Caco-2 (cell line): ENCODE measurements around the gene DGKK. TPM values are rescaled to one million over a fixed set of nuclear protein-coding genes. Genes with fewer than 3 reads are reported as not detected.

ENCODE experiments used
- Bru-seq: library from RNA; stranded (reverse); fragments of 400-500 nt; gene quantifications from one replicate; lab custom pipeline; 2021; lab: Mats Ljungman, UMichigan
- BruChase-seq, 2 experiments: library from RNA; stranded (reverse); fragments of 400-500 nt; gene quantifications; one replicate each; lab custom pipeline; 2021; lab: Mats Ljungman, UMichigan
- BruUV-seq: library from RNA; stranded (reverse); fragments of 400-500 nt; replicated peaks from 2 replicates; lab custom pipeline; 2021; lab: Mats Ljungman, UMichigan
- CTCF ChIA-PET: fragments of 300-600 bp; sonication (Branson Sonifier 250); formaldehyde crosslinking; loops from one replicate; lab custom pipeline; 2022; ENCODE audit warnings: antibody characterized with exemption; lab: Charles Lee
- POLR2A ChIA-PET: fragments of 300-600 bp; sonication (Branson Sonifier 250); formaldehyde crosslinking; loops from one replicate; lab custom pipeline; 2022; ENCODE audit warnings: antibody characterized with exemption; lab: Charles Lee
- DNase-seq, 2 experiments: peaks; one replicate each; pipeline versions ENCODE4 v3.0.0 to v3.0.0-alpha.2; 2020 to 2022
- H3K27me3 ChIP-seq: replicated peaks from 2 replicates; pipeline ENCODE4 v1.6.0; 2011; ENCODE audit warnings: low read length; ENCODE audit not compliant: control insufficient read depth, insufficient read depth
- H3K36me3 ChIP-seq: 2 replicates; pipeline ENCODE4 v1.5.1; 2011; ENCODE audit warnings: low read length; ENCODE audit not compliant: control insufficient read depth, insufficient read depth
- H3K4me1 ChIP-seq: fragments of 250-450 bp; sonication (Bioruptor Pico); 2 replicates; pipeline ENCODE4 v1.5.1; 2020; ENCODE audit warnings: mild to moderate bottlenecking
- H3K4me3 ChIP-seq: 2 replicates; pipeline ENCODE4 v1.5.1; 2011; ENCODE audit warnings: low read depth, mild to moderate bottlenecking, control low read depth, low read length
- H3K9me3 ChIP-seq: fragments of 250-450 bp; sonication (Bioruptor Pico); 2 replicates; pipeline ENCODE4 v1.5.1; 2020; ENCODE audit warnings: mild to moderate bottlenecking, moderate library complexity
- H3K27ac Mint-ChIP-seq: one replicate; pipeline ENCODE4 v1.8.0; 2022; ENCODE audit warnings: mixed read lengths; ENCODE audit not compliant: unreplicated experiment
- H3K27me3 Mint-ChIP-seq: one replicate; pipeline ENCODE4 v1.8.0; 2022; ENCODE audit warnings: mixed read lengths; ENCODE audit not compliant: insufficient read depth, unreplicated experiment
- H3K36me3 Mint-ChIP-seq: one replicate; pipeline ENCODE4 v1.8.0; 2022; ENCODE audit warnings: mild to moderate bottlenecking, mixed read lengths; ENCODE audit not compliant: insufficient read depth, unreplicated experiment
- H3K4me1 Mint-ChIP-seq: one replicate; pipeline ENCODE4 v1.8.0; 2022; ENCODE audit warnings: low read depth, mixed read lengths; ENCODE audit not compliant: unreplicated experiment
- H3K4me3 Mint-ChIP-seq: one replicate; pipeline ENCODE4 v1.8.0; 2022; ENCODE audit warnings: mild to moderate bottlenecking, moderate library complexity, mixed read lengths; ENCODE audit not compliant: unreplicated experiment
- H3K9me3 Mint-ChIP-seq: one replicate; pipeline ENCODE4 v1.8.0; 2022; ENCODE audit warnings: mixed read lengths; ENCODE audit not compliant: unreplicated experiment
- intact Hi-C: fragments of 100-400 bp; cut with micrococcal nuclease; formaldehyde crosslinking; loops from one replicate; pipeline ENCODE4 v1.10.0; 2022; ENCODE audit not compliant: unreplicated experiment
- long read RNA-seq: library from polyadenylated mRNA; stranded (forward); transcript quantifications from one replicate; pipeline ENCODE4 v2.0.0, GENCODE V29; 2022
- total RNA-seq: library from RNA; stranded (reverse); gene quantifications from 2 replicates; pipeline ENCODE4 v1.2.3, GENCODE V29; 2022
- TF ChIP-seq, protein P1 (sequence below), 2 experiments: fragments of 200-600 bp in 1 of 2; IDR thresholded peaks; 1 replicate in 1 of 2; 2 replicates in 1 of 2; pipeline versions ENCODE4 v1.5.1 to v1.8.0; 2011 to 2022; ENCODE audit warnings: antibody characterized with exemption in 1 of 2, control low read depth in 1 of 2, inconsistent platforms in 1 of 2, low read depth in 1 of 2, low read length in 1 of 2, mild to moderate bottlenecking in 1 of 2, moderate library complexity in 1 of 2; ENCODE audit not compliant: insufficient read depth in 1 of 2, severe bottlenecking in 1 of 2, unreplicated experiment in 1 of 2

DGKK gene, protein sequence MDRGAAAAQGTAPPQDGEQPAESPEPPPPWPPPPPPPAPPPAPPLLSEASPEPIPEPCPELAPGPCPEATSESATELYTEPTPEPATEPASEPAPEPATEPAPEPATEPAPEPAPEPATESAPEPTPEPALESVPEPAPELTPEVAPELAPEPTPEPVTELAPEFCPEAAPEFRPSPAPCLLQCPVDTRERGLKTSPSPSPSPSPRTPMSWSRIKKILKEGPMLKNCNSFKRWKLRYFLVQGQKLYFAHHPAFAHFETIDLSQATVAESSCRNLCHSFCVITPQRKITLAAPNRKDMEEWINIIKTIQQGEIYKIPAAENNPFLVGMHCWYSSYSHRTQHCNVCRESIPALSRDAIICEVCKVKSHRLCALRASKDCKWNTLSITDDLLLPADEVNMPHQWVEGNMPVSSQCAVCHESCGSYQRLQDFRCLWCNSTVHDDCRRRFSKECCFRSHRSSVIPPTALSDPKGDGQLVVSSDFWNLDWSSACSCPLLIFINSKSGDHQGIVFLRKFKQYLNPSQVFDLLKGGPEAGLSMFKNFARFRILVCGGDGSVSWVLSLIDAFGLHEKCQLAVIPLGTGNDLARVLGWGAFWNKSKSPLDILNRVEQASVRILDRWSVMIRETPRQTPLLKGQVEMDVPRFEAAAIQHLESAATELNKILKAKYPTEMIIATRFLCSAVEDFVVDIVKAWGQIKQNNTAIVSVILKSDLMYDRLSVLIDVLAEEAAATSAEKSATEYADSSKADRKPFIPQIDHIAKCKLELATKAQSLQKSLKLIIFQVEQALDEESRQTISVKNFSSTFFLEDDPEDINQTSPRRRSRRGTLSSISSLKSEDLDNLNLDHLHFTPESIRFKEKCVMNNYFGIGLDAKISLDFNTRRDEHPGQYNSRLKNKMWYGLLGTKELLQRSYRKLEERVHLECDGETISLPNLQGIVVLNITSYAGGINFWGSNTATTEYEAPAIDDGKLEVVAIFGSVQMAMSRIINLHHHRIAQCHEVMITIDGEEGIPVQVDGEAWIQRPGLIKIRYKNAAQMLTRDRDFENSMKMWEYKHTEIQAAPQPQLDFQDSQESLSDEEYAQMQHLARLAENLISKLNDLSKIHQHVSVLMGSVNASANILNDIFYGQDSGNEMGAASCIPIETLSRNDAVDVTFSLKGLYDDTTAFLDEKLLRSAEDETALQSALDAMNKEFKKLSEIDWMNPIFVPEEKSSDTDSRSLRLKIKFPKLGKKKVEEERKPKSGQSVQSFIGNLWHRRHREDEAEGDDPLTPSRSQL
- total RNA-seq = 2.5 and 3.7 TPM in 2 replicates
- percentile 40 among the genes with signal in this experiment for Bru-seq, nascent RNA
- BruChase-seq, experiment 1, labeled RNA remaining after a 2-hour chase = percentile 39 among the genes with signal in this experiment
- BruChase-seq, experiment 2, labeled RNA remaining after a 6-hour chase = percentile 45 among the genes with signal in this experiment
- long read RNA-seq, full-length matches to known transcripts = 1 of 1 reads
- long read RNA-seq, partial matches to known transcripts = 0 of 1 reads
- long read RNA-seq, other reads (novel, unspliced or antisense) = 0 of 1 reads

DNA sequence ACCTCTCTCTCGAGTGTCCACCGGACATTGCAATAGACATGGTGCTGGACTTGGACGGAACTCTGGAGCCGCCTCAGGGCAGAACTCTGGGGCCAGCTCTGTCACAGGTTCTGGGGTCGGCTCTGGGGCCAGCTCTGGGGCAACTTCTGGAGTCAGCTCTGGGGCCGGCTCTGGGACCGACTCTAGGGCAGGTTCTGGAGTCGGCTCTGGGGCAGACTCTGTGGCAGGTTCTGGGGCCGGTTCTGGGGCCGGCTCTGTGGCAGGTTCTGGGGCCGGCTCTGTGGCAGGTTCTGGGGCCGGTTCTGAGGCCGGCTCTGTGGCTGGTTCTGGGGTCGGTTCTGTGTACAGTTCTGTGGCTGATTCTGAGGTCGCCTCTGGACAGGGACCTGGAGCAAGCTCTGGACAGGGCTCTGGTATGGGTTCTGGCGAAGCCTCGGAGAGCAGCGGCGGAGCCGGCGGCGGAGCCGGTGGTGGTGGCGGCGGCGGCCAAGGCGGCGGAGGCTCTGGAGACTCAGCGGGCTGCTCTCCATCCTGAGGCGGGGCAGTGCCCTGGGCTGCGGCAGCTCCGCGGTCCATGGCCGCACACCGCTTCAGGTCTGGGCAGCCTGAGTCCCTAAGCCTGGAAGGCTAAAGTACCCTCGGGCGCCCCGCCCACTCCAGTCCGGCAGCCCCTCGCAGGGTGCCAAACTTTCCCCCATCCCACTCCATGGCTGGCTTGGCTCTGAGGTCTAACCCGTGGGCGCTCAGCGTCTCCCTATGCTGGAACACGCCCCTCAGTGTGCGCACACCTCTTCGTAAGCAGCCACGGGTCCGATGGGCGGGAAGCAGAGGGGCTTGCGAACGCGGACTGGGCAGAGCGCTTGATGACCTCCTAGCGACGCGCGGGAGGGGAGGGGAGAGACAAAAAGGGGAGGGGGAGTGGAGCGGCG, at the start of gene DGKK:
Gene DGKK (minus strand): TSS at position 723 of the 929 bp plus-strand sequence. CDS start 147 bp downstream, at position 576.
- peak within 1 kb of the TSS; percentile 69 for H3K4me3 Mint-ChIP-seq
- H3K9me3 ChIP-seq = no peaks in the 10 kb centered on the region
- peaks cover 16% of the 10 kb centered on the region for H3K27me3 Mint-ChIP-seq
- ChIA-PET CTCF (interaction anchor here (1.2 kb wide), 1 partner anchor 110 kb away, joined by 3 read pairs; no protein-coding TSS in a partner anchor), POLR2A (no interaction called here)
- DNase-seq = peak; percentile 68 to 69
- intact Hi-C loops = loop anchor here (10.0 kb wide), 1 partner anchor 126 kb away; no protein-coding TSS in a partner anchor
- no TSS peak for BruUV-seq
- no peaks in the 10 kb centered on the region for H3K36me3 ChIP-seq
- H3K4me1 Mint-ChIP-seq = peaks cover 9% of the 10 kb centered on the region
- TF ChIP-seq, protein P1, sequence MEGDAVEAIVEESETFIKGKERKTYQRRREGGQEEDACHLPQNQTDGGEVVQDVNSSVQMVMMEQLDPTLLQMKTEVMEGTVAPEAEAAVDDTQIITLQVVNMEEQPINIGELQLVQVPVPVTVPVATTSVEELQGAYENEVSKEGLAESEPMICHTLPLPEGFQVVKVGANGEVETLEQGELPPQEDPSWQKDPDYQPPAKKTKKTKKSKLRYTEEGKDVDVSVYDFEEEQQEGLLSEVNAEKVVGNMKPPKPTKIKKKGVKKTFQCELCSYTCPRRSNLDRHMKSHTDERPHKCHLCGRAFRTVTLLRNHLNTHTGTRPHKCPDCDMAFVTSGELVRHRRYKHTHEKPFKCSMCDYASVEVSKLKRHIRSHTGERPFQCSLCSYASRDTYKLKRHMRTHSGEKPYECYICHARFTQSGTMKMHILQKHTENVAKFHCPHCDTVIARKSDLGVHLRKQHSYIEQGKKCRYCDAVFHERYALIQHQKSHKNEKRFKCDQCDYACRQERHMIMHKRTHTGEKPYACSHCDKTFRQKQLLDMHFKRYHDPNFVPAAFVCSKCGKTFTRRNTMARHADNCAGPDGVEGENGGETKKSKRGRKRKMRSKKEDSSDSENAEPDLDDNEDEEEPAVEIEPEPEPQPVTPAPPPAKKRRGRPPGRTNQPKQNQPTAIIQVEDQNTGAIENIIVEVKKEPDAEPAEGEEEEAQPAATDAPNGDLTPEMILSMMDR (IDR thresholded peaks at IDR 0.05; ENCODE audit: insufficient read depth in 1 of 2, low read depth in 1 of 2, low read length in 1 of 2, severe bottlenecking in 1 of 2, unreplicated experiment in 1 of 2) = no peak
- no peaks in the 10 kb centered on the region for H3K9me3 Mint-ChIP-seq
- peak within 1 kb of the TSS; percentile 43 for H3K4me3 ChIP-seq
- no peak within 1 kb of the TSS for H3K27ac Mint-ChIP-seq
- no peaks in the 10 kb centered on the region for H3K27me3 ChIP-seq
- H3K36me3 Mint-ChIP-seq = no peaks in the 10 kb centered on the region
- no peaks in the 10 kb centered on the region for H3K4me1 ChIP-seq

DNA sequence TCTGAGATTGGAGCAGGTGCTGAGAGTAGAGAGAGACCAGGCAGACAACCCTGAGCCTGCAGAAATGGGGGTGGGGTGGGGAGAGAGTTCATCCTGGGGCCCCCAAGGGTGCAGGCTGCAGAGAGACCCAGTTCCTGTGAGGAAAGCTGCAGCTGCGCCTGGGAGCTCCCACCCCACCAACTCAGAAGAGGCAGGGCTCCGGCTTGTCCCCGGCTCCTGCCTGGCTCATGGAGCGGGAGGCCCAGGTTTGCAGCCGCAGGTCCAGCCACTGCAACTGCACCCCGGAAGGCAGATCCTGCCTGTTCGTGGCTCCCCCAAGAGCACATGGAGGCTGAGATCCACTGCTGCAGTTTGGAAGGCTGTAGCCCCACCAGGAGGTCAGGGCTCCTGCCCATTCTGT, 44.2 kb upstream of the DGKK start:
- intact Hi-C loops = no loop called here
- H3K27me3 ChIP-seq = no peaks in the 10 kb centered on the region
- no peak overlapping the region for H3K4me3 ChIP-seq
- H3K36me3 ChIP-seq = no peaks in the 10 kb centered on the region
- BruUV-seq = no TSS peak
- Mint-ChIP-seq H3K4me1 (no peaks in the 10 kb centered on the region), H3K27ac (no peak overlapping the region), H3K36me3 (no peaks in the 10 kb centered on the region), H3K4me3 (no peak overlapping the region), H3K9me3 (peaks cover 9% of the 10 kb centered on the region), H3K27me3 (peaks cover 7% of the 10 kb centered on the region)
- TF ChIP-seq, protein P1 (IDR thresholded peaks at IDR 0.05; ENCODE audit: insufficient read depth in 1 of 2, low read depth in 1 of 2, low read length in 1 of 2, severe bottlenecking in 1 of 2, unreplicated experiment in 1 of 2) = no peak
- no peak for DNase-seq
- H3K9me3 ChIP-seq = no peaks in the 10 kb centered on the region
- ChIA-PET CTCF (no interaction called here), POLR2A (no interaction called here)
- no peaks in the 10 kb centered on the region for H3K4me1 ChIP-seq
